ACC112 (cell line): Measurements from ENCODE around the gene KANK3.

Source experiments
- H2AFZ ChIP-seq: fragments of 200-600 bp; sonication (generic); one replicate; pipeline ENCODE4 v1.6.0; 2017; ENCODE audit warnings: antibody characterized with exemption, low read length; ENCODE audit not compliant: unreplicated experiment
- H3K27ac ChIP-seq: fragments of 200-600 bp; sonication (generic); 2 replicates; pipeline ENCODE4 v1.5.1; 2014; ENCODE audit warnings: low read depth, mild to moderate bottlenecking, antibody characterized with exemption, low read length, moderate library complexity
- H3K27me3 ChIP-seq: fragments of 200-600 bp; sonication (generic); 2 replicates; pipeline ENCODE4 v1.6.1; 2014; ENCODE audit warnings: mild to moderate bottlenecking, antibody characterized with exemption, low read length, moderate library complexity, mixed read lengths; ENCODE audit not compliant: insufficient read depth
- H3K36me3 ChIP-seq: fragments of 200-600 bp; sonication (generic); 2 replicates; pipeline ENCODE4 v1.6.1; 2016; ENCODE audit warnings: mild to moderate bottlenecking, antibody characterized with exemption, low read length, moderate library complexity, mixed read lengths; ENCODE audit not compliant: insufficient read depth
- H3K4me1 ChIP-seq: fragments of 200-600 bp; sonication (generic); one replicate; pipeline ENCODE4 v1.6.1; 2016; ENCODE audit warnings: low read length, mixed read lengths; ENCODE audit not compliant: insufficient read depth, unreplicated experiment, control insufficient read depth
- H3K4me3 ChIP-seq: fragments of 200-600 bp; sonication (generic); 2 replicates; pipeline ENCODE4 v1.5.1; 2014; ENCODE audit warnings: mild to moderate bottlenecking, low read depth, low read length
- H3K79me2 ChIP-seq: fragments of 200-600 bp; sonication (generic); one replicate; pipeline ENCODE4 v1.6.0; 2016; ENCODE audit warnings: low read length; ENCODE audit not compliant: control insufficient read depth, unreplicated experiment, insufficient read depth

The KANK3 gene

GRCh38 chr19:8336660-8337059 is 6.4 kb downstream of the KANK3 start:
- no peak overlapping the region for H2AFZ ChIP-seq
- H3K79me2 ChIP-seq, result no peaks in the 10 kb centered on the region
- peaks cover 27% of the 10 kb centered on the region for H3K27me3 ChIP-seq
- no peak overlapping the region for H3K4me3 ChIP-seq
- no peaks in the 10 kb centered on the region for H3K36me3 ChIP-seq
- H3K27ac ChIP-seq, result no peak overlapping the region
- no peaks in the 10 kb centered on the region for H3K4me1 ChIP-seq

GRCh38 chr19:8336072-8336569 is 6.9 kb downstream of the KANK3 start:
- no peak overlapping the region for H3K4me3 ChIP-seq
- H3K36me3 ChIP-seq, result no peaks in the 10 kb centered on the region
- no peaks in the 10 kb centered on the region for H3K79me2 ChIP-seq
- H3K27ac ChIP-seq, result no peak overlapping the region
- no peak overlapping the region for H2AFZ ChIP-seq
- peaks cover 27% of the 10 kb centered on the region for H3K27me3 ChIP-seq
- no peaks in the 10 kb centered on the region for H3K4me1 ChIP-seq

- no peaks in the 10 kb centered on the region for H3K79me2 ChIP-seq
- H3K4me3 ChIP-seq, result peak overlapping the region; percentile 58; the same call in 1 of the 2 replicates
- H2AFZ ChIP-seq, result no peak overlapping the region
- H3K36me3 ChIP-seq, result no peaks in the 10 kb centered on the region
- H3K27me3 ChIP-seq, result peaks cover 27% of the 10 kb centered on the region
- no peaks in the 10 kb centered on the region for H3K4me1 ChIP-seq
- H3K27ac ChIP-seq, result no peak overlapping the region
Measured at GRCh38 chr19:8335343-8336071, 7.6 kb downstream of the KANK3 start.

- H3K4me3 ChIP-seq, result peak overlapping the region; percentile 58; the same call in 1 of the 2 replicates
- H3K27ac ChIP-seq, result no peak overlapping the region
- H2AFZ ChIP-seq, result no peak overlapping the region
- H3K27me3 ChIP-seq, result peaks cover 27% of the 10 kb centered on the region
- no peaks in the 10 kb centered on the region for H3K4me1 ChIP-seq
- no peaks in the 10 kb centered on the region for H3K79me2 ChIP-seq
- H3K36me3 ChIP-seq, result no peaks in the 10 kb centered on the region
Measured at GRCh38 chr19:8334458-8335342, 8.4 kb downstream of the KANK3 start.

GRCh38 chr19:8333767-8334457 is 9.2 kb downstream of the KANK3 start:
- no peaks in the 10 kb centered on the region for H3K36me3 ChIP-seq
- no peaks in the 10 kb centered on the region for H3K79me2 ChIP-seq
- no peak overlapping the region for H3K27ac ChIP-seq
- no peak overlapping the region for H3K4me3 ChIP-seq
- peaks cover 27% of the 10 kb centered on the region for H3K27me3 ChIP-seq
- no peak overlapping the region for H2AFZ ChIP-seq
- H3K4me1 ChIP-seq, result no peaks in the 10 kb centered on the region

- peaks cover 27% of the 10 kb centered on the region for H3K27me3 ChIP-seq
- H3K4me1 ChIP-seq, result no peaks in the 10 kb centered on the region
- no peak overlapping the region for H3K27ac ChIP-seq
- H3K4me3 ChIP-seq, result no peak overlapping the region
- H2AFZ ChIP-seq, result no peak overlapping the region
- H3K79me2 ChIP-seq, result no peaks in the 10 kb centered on the region
- no peaks in the 10 kb centered on the region for H3K36me3 ChIP-seq
Measured at GRCh38 chr19:8332976-8333766, 9.9 kb downstream of the KANK3 start.

- Histone ChIP-seq H3K27ac (no peak overlapping the region), H3K4me1 (no peaks in the 10 kb centered on the region), H3K27me3 (peaks cover 27% of the 10 kb centered on the region), H3K4me3 (no peak overlapping the region), H2AFZ (no peak overlapping the region), H3K79me2 (no peaks in the 10 kb centered on the region), H3K36me3 (no peaks in the 10 kb centered on the region)
Measured at GRCh38 chr19:8331263-8331845, 11.7 kb downstream of the KANK3 start.

GRCh38 chr19:8329996-8330395 is 13.1 kb downstream of the KANK3 start:
- H3K36me3 ChIP-seq, result no peaks in the 10 kb centered on the region
- H3K27ac ChIP-seq, result no peak overlapping the region
- no peak overlapping the region for H2AFZ ChIP-seq
- no peak overlapping the region for H3K4me3 ChIP-seq
- H3K27me3 ChIP-seq, result peaks cover 19% of the 10 kb centered on the region
- no peaks in the 10 kb centered on the region for H3K79me2 ChIP-seq
- H3K4me1 ChIP-seq, result no peaks in the 10 kb centered on the region

- Histone ChIP-seq H3K4me1 (peaks cover 7% of the 10 kb centered on the region), H3K79me2 (peaks cover 32% of the 10 kb centered on the region), H3K36me3 (peaks cover 5% of the 10 kb centered on the region; the same call in 1 of the 2 replicates), H3K27me3 (no peaks in the 10 kb centered on the region), H3K4me3 (no peak overlapping the region), H2AFZ (no peak overlapping the region), H3K27ac (no peak overlapping the region)
Measured at GRCh38 chr19:8325454-8325853, 17.6 kb downstream of the KANK3 start.
